ENCODE results near the gene KCNE5.
"Not testable (repeated sequence)": the region's sequence is repeated elsewhere in the genome, so short reads cannot be mapped to it uniquely, and the experiment has no call there.

Gene KCNE5

GRCh38 chrX:109614951-109615350, 10.0 kb downstream of the KCNE5 start:
- no peak for DNase-seq (ENCODE audit: low read depth in 2 of 2)

DNA sequence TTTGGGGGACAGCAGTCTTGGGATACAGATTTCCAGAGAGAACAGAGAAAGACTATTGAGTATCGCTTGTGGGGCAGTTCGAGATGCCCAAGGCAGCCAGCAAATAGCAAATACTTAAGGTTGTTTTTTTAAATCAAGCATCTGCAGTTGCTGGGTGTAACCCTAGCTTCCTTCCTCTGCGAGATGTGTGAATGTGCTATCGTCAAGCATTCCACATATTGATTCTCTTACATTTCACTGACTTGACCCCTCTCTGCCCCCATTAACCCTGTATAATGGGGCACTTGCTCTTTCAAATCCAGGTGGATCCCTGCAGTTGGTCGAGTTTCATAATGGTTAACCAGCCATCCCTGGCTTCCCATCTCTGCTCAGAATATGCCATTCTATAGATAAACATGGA, 23.5 kb downstream of the KCNE5 start:
- no peak for DNase-seq (ENCODE audit: low read depth in 2 of 2)

DNA sequence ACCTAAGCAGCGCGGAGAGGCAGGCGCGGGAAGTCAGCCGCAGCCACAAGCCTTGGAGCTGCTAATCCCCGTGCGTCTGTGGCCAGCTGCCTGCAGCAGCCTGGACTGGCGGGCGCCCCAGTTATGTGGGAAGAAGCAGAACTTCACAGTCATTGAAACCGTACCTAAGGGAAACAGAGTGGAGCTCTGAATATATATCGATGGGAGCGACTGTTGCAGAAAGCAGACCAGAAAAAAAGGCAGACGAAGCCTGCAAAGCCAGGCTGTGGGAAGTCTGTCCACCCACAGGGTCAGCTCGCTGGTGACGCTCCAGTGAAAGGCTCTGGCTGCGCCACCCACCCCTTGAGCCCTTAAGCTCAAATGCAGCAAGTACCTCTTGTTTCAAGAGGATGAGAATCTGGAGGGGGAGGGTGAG, 24.7 kb downstream of the KCNE5 start:
- no peak for DNase-seq (ENCODE audit: low read depth in 2 of 2)

DNA sequence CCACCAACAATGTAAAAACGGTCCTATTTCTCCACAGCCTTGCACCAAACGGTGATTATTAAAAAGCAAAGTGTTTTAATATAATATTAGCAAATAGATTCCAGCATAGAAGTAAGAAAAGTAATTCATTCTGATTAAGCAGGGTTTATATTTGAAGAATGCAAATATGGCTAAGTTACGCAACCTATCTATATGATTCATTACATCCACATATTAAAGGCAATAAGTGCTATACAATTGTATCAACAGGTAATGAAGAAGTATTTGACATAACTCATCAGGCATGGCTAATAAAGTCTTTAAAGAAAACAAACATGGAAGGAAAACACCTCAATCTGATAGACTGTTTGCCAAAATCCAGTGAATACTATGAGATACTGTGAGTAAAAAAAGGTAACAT, 29.0 kb downstream of the KCNE5 start:
- DNase-seq (ENCODE audit: low read depth in 2 of 2) = no peak

DNA sequence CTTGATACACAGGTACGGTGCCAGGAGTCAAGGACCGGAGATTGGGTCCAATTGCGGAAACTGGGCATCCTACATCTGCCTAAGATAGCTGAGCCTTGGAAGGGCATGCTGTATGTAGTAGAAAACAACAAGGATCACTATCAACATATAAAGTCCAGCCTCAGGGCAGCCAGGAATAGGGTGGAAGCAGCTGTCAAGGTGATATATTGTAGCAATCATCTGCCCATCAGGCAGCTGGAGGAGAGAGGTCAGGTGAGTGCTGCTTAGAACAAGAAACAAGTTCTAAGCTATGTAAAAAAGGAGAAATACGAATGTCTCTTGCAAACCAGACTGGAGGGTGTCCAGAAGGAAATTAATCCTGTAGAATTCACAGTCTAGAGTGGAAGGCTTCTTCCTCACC, 34.8 kb downstream of the KCNE5 start:
- no peak for DNase-seq (ENCODE audit: low read depth in 2 of 2)

DNA sequence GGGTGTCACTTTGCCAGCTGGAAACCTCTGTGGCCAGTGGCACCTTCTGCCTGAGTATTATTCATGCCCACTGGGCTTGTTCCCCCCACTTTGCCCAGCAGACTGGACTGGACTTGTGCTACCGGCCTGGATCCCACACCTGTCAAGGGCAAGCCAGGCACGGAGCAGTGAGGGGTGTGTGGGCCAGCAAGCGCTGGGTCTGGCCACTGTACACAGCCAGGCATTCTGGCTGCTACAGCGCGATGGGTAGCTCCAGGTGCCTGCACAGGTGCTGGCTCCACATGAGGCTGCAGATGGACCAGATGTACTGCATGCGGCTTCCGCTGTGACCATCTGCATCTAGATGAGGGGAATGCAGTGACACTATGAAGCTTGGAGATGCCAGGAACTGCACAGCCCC, 39.5 kb downstream of the KCNE5 start:
- DNase-seq (ENCODE audit: low read depth in 2 of 2) = no peak

DNA sequence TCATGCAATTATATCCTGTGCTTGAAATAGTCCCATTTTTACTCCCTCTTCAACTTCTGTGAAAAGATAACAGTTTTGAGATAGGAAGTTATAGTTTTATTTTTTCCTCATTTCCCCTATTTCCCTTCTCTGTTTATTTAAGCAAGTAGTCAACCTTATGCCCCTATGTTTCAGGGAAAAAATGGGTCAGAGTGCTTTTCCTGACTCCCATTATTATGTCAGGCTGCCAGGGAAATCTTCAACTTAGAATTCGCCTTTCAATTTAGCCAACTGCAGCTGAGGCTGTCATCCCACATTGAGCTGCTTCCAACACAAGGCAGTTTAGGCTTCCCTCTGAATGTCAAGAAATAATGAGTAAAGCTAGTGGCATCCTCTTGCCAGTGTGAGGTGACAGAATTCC, 46.1 kb downstream of the KCNE5 start:
- DNase-seq (ENCODE audit: low read depth in 2 of 2) = no peak

DNA sequence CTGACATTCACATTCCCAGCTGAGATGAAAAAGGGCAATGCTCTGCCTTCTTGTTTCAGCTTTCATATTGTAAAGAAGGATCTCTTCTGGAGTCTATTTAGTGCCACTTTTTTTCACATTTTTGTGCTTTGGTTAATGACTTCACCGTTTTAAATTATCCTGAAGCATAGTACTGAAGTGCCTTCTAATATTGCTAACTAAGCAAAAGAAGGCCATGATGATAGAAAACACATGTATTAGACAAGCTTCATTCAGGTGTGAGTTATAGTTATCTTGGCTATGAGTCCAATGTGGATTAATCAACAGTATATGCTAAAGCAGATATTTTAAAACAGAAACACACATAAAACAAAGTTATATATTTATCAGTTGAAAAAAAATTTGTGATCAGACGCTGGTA, 47.9 kb downstream of the KCNE5 start:
- DNase-seq (ENCODE audit: low read depth in 2 of 2) = no peak

- DNase-seq (ENCODE audit: low read depth in 2 of 2) = not testable (repeated sequence)
These were observed 48.9 kb downstream of the KCNE5 start for GRCh38 chrX:109576083-109576482.
